HCT116 (cell line): Measurements from ENCODE around the gene ANAPC5.

Source experiments
- CEBPB ChIP-seq: IDR thresholded peaks from 2 replicates; pipeline ENCODE4 v1.6.1; 2012; ENCODE audit warnings: low read depth
- EZH2 ChIP-seq: fragments of 200-600 bp; sonication (generic); IDR thresholded peaks from 2 replicates; pipeline ENCODE4 v1.6.1; 2017; ENCODE audit warnings: antibody characterized with exemption, mixed run types
- EZH2phosphoT487 ChIP-seq: fragments of 200-600 bp; IDR thresholded peaks from 2 replicates; pipeline ENCODE4 v1.6.1; 2018; ENCODE audit warnings: antibody characterized with exemption, borderline replicate concordance
- JUND ChIP-seq: IDR thresholded peaks from 2 replicates; pipeline ENCODE4 v1.6.1; 2012
- POLR2A ChIP-seq: IDR thresholded peaks from 2 replicates; pipeline ENCODE4 v1.7.0; 2011; ENCODE audit warnings: borderline replicate concordance; ENCODE audit not compliant: insufficient read depth, insufficient read length; ENCODE audit errors: extremely low read depth
- SIN3A ChIP-seq: IDR thresholded peaks from 2 replicates; pipeline ENCODE4 v1.6.1; 2012; ENCODE audit warnings: low read depth
- SP1 ChIP-seq: IDR thresholded peaks from 2 replicates; pipeline ENCODE4 v1.6.1; 2012; ENCODE audit warnings: low read depth
- YY1 ChIP-seq: IDR thresholded peaks from 2 replicates; pipeline ENCODE4 v1.6.1; 2011; ENCODE audit warnings: low read length, low read depth, moderate library complexity, mild to moderate bottlenecking; ENCODE audit not compliant: insufficient replicate concordance; ENCODE audit errors: extremely low read depth
- ZFX ChIP-seq: fragments of 450-650 bp; IDR thresholded peaks from 2 replicates; pipeline ENCODE4 v1.6.1; 2017
- ZNF274 ChIP-seq: fragments of 200-500 bp; sonication (Bioruptor generic); IDR thresholded peaks from 2 replicates; pipeline ENCODE4 v1.6.1; 2014; ENCODE audit warnings: mild to moderate bottlenecking, low read depth, low read length, inconsistent platforms
- TF ChIP-seq, protein P1 (sequence below), 3 experiments: fragments of 200-600 bp in 1 of 3; sonication (generic) in 1 of 3; IDR thresholded peaks in 2 of 3; conservative IDR thresholded peaks in 1 of 3; 2 replicates each; pipeline ENCODE4 v1.5.1; 2012 to 2017; ENCODE audit warnings: low read depth in 2 of 3, low read length in 2 of 3, antibody characterized with exemption in 1 of 3, borderline replicate concordance in 1 of 3, control low read depth in 1 of 3, mild to moderate bottlenecking in 1 of 3, mixed read lengths in 1 of 3, mixed run types in 1 of 3, moderate library complexity in 1 of 3; ENCODE audit not compliant: insufficient read depth in 1 of 3
- TF ChIP-seq, protein P2 (sequence below): IDR thresholded peaks from 2 replicates; pipeline ENCODE4 v1.6.1; 2012
- TF ChIP-seq, protein P3 (sequence below): IDR thresholded peaks from 2 replicates; pipeline ENCODE4 v1.6.1; 2012
- TF ChIP-seq, protein P4 (sequence below): IDR thresholded peaks from 2 replicates; pipeline ENCODE4 v1.6.1; 2011; ENCODE audit warnings: mild to moderate bottlenecking, low read length, moderate library complexity; ENCODE audit not compliant: insufficient replicate concordance; ENCODE audit errors: extremely low read depth

DNA sequence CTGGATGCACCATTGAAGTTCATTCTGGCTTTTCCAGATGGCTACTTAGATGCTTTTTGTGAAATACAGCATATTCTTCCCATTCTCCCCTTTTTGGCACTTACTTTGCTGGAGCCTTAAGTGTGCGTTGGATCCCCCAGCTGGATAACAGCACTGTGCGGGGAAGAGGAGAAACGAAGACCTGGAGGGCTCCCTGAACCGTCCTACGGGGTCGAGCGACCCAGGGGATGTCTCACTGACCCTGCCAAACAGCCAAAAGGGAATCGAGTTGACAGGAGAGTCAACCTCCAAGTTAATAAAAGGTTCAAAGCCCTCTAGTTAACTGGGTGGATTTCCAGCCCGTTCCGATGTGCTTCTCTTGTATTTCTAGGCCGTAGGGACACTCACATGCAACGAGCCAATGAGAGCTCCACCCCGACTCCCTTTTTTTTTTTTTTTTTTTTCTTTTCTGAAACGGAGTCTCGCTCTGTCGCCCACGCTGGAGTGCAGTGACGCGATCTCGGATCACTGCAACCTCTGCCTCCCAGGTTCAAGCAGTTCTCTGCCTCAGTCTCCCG lies 54.7 kb downstream of the ANAPC5 start:
- TF ChIP-seq, protein P1, sequence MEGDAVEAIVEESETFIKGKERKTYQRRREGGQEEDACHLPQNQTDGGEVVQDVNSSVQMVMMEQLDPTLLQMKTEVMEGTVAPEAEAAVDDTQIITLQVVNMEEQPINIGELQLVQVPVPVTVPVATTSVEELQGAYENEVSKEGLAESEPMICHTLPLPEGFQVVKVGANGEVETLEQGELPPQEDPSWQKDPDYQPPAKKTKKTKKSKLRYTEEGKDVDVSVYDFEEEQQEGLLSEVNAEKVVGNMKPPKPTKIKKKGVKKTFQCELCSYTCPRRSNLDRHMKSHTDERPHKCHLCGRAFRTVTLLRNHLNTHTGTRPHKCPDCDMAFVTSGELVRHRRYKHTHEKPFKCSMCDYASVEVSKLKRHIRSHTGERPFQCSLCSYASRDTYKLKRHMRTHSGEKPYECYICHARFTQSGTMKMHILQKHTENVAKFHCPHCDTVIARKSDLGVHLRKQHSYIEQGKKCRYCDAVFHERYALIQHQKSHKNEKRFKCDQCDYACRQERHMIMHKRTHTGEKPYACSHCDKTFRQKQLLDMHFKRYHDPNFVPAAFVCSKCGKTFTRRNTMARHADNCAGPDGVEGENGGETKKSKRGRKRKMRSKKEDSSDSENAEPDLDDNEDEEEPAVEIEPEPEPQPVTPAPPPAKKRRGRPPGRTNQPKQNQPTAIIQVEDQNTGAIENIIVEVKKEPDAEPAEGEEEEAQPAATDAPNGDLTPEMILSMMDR (IDR thresholded peaks at IDR 0.05 in 2 of 3, conservative IDR thresholded peaks at IDR 0.05 in 1 of 3; ENCODE audit: borderline replicate concordance in 1 of 3, insufficient read depth in 1 of 3, low read depth in 2 of 3, low read length in 2 of 3) = no peak
- TF ChIP-seq CEBPB = no peak
- no peak for TF ChIP-seq EZH2
- TF ChIP-seq ZNF274 = no peak
- no peak for TF ChIP-seq SIN3A
- no peak for TF ChIP-seq POLR2A
- no peak for TF ChIP-seq ZFX
- TF ChIP-seq, protein P2, sequence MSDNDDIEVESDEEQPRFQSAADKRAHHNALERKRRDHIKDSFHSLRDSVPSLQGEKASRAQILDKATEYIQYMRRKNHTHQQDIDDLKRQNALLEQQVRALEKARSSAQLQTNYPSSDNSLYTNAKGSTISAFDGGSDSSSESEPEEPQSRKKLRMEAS = no peak
- TF ChIP-seq, protein P3, sequence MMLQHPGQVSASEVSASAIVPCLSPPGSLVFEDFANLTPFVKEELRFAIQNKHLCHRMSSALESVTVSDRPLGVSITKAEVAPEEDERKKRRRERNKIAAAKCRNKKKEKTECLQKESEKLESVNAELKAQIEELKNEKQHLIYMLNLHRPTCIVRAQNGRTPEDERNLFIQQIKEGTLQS = no peak
- TF ChIP-seq YY1 = no peak
- no peak for TF ChIP-seq JUND
- TF ChIP-seq, protein P4, sequence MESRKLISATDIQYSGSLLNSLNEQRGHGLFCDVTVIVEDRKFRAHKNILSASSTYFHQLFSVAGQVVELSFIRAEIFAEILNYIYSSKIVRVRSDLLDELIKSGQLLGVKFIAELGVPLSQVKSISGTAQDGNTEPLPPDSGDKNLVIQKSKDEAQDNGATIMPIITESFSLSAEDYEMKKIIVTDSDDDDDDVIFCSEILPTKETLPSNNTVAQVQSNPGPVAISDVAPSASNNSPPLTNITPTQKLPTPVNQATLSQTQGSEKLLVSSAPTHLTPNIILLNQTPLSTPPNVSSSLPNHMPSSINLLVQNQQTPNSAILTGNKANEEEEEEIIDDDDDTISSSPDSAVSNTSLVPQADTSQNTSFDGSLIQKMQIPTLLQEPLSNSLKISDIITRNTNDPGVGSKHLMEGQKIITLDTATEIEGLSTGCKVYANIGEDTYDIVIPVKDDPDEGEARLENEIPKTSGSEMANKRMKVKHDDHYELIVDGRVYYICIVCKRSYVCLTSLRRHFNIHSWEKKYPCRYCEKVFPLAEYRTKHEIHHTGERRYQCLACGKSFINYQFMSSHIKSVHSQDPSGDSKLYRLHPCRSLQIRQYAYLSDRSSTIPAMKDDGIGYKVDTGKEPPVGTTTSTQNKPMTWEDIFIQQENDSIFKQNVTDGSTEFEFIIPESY = no peak
- TF ChIP-seq EZH2phosphoT487 = no peak
- TF ChIP-seq SP1 = no peak
